ENCODE data around the gene TTC19.
"Not testable (repeated sequence)": the region's sequence is repeated elsewhere in the genome, so short reads cannot be mapped to it uniquely, and the experiment has no call there.

- TF ChIP-seq CTCF, POLR2A, EP300 (IDR thresholded peaks at IDR 0.05): not testable (repeated sequence)
Observed at GRCh38 chr17:16055139-16055538, 55.5 kb downstream of the TTC19 start.
